Erythroblast (primary cell): Measurements from ENCODE around the gene KBTBD12.

ENCODE experiments used
- GATA1 ChIP-seq: IDR thresholded peaks from 2 replicates; pipeline ENCODE4 v1.6.1; 2011; ENCODE audit warnings: low read depth, mild to moderate bottlenecking, control low read depth, low read length, moderate library complexity
- POLR2A ChIP-seq: IDR thresholded peaks from 2 replicates; pipeline ENCODE4 v1.6.1; 2011; ENCODE audit warnings: mild to moderate bottlenecking, low read length

DNA sequence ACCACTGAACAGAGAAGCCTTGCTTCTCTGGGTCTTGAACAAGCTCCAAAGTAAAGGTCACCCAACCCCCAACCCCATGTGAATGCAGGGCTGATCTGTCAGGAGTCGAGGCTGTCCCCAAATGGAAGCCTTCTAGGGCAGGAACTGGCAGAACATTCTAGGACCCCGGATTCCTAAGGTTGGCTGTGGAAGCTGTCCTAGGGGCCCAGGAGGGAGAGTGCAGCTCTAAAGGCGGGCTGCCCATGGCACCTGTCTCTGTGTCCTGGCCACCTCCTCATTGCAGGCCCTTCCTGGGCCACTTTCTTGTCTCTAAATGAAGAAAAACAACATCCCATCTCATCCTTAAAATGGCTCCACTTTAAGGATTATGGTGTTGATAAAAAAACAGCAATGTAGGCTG, 83.6 kb downstream of the KBTBD12 start:
- TF ChIP-seq POLR2A (no peak), GATA1 (no peak)
